ENCODE data around the gene ACTL7A. TPM values are rescaled to one million over a fixed set of nuclear protein-coding genes. Genes with fewer than 3 reads are reported as not detected.

Gene ACTL7A
- total and polyA plus RNA-seq, 2 of the 13 experiments (the other 11 are each of a cell fraction or from before 2014, with no cell fraction given), result not detected

DNA sequence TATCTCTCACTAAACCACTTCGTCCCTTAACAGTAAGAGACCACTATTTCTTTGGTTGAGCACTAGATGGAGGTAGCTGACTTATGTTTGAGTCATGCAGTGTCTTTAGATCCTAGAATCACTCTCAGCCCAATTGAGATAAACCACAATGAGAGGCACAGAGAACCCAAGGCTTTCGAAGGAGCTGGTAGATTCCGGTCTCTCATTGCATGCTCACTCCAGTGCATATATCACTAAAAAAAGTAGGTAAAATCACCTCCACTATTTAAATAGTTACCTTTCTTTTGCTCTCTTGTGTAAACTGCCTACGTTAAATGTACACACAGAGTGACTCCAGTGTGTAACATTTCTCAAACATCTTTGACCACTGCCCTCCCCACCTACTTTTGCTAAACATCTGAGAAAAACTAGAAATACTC lies 27.6 kb downstream of the ACTL7A start (continued):
- TF ChIP-seq, protein P1, sequence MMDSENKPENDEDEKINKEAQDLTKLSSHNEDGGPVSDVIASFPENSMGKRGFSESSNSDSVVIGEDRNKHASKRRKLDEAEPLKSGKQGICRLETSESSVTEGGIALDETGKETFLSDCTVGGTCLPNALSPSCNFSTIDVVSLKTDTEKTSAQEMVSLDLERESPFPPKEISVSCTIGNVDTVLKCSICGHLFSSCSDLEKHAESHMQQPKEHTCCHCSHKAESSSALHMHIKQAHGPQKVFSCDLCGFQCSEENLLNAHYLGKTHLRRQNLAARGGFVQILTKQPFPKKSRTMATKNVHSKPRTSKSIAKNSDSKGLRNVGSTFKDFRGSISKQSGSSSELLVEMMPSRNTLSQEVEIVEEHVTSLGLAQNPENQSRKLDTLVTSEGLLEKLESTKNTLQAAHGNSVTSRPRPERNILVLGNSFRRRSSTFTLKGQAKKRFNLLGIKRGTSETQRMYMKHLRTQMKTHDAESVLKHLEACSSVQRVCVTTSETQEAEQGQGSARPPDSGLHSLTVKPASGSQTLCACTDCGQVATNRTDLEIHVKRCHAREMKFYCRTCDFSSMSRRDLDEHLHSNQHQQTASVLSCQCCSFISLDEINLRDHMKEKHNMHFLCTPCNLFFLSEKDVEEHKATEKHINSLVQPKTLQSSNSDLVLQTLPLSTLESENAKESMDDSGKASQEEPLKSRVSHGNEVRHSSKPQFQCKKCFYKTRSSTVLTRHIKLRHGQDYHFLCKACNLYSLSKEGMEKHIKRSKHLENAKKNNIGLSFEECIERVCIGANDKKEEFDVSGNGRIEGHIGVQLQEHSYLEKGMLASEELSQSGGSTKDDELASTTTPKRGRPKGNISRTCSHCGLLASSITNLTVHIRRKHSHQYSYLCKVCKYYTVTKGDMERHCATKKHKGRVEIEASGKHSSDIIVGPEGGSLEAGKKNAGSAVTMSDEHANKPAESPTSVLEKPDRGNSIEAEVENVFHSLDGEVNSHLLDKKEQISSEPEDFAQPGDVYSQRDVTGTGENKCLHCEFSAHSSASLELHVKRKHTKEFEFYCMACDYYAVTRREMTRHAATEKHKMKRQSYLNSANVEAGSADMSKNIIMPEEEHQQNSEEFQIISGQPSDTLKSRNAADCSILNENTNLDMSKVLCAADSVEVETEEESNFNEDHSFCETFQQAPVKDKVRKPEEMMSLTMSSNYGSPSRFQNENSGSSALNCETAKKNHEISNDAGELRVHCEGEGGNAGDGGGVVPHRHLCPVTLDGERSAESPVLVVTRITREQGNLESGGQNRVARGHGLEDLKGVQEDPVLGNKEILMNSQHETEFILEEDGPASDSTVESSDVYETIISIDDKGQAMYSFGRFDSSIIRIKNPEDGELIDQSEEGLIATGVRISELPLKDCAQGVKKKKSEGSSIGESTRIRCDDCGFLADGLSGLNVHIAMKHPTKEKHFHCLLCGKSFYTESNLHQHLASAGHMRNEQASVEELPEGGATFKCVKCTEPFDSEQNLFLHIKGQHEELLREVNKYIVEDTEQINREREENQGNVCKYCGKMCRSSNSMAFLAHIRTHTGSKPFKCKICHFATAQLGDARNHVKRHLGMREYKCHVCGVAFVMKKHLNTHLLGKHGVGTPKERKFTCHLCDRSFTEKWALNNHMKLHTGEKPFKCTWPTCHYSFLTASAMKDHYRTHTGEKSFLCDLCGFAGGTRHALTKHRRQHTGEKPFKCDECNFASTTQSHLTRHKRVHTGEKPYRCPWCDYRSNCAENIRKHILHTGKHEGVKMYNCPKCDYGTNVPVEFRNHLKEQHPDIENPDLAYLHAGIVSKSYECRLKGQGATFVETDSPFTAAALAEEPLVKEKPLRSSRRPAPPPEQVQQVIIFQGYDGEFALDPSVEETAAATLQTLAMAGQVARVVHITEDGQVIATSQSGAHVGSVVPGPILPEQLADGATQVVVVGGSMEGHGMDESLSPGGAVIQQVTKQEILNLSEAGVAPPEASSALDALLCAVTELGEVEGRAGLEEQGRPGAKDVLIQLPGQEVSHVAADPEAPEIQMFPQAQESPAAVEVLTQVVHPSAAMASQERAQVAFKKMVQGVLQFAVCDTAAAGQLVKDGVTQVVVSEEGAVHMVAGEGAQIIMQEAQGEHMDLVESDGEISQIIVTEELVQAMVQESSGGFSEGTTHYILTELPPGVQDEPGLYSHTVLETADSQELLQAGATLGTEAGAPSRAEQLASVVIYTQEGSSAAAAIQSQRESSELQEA (CRISPR knock-in tag; IDR thresholded peaks at IDR 0.05; ENCODE audit: not compliant biosample characterization), result no peak
- TF ChIP-seq, protein P2, sequence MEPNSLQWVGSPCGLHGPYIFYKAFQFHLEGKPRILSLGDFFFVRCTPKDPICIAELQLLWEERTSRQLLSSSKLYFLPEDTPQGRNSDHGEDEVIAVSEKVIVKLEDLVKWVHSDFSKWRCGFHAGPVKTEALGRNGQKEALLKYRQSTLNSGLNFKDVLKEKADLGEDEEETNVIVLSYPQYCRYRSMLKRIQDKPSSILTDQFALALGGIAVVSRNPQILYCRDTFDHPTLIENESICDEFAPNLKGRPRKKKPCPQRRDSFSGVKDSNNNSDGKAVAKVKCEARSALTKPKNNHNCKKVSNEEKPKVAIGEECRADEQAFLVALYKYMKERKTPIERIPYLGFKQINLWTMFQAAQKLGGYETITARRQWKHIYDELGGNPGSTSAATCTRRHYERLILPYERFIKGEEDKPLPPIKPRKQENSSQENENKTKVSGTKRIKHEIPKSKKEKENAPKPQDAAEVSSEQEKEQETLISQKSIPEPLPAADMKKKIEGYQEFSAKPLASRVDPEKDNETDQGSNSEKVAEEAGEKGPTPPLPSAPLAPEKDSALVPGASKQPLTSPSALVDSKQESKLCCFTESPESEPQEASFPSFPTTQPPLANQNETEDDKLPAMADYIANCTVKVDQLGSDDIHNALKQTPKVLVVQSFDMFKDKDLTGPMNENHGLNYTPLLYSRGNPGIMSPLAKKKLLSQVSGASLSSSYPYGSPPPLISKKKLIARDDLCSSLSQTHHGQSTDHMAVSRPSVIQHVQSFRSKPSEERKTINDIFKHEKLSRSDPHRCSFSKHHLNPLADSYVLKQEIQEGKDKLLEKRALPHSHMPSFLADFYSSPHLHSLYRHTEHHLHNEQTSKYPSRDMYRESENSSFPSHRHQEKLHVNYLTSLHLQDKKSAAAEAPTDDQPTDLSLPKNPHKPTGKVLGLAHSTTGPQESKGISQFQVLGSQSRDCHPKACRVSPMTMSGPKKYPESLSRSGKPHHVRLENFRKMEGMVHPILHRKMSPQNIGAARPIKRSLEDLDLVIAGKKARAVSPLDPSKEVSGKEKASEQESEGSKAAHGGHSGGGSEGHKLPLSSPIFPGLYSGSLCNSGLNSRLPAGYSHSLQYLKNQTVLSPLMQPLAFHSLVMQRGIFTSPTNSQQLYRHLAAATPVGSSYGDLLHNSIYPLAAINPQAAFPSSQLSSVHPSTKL (CRISPR knock-in tag; IDR thresholded peaks at IDR 0.05), result peak; percentile 91
- TF ChIP-seq SIX4 (CRISPR knock-in tag; IDR thresholded peaks at IDR 0.05) (peak; percentile 47; the same call in 1 of the 2 replicates), TBL1XR1 (IDR thresholded peaks at IDR 0.05; ENCODE audit: borderline replicate concordance, low read length, partially characterized antibody) (no peak), ZNF547 (CRISPR knock-in tag; IDR thresholded peaks at IDR 0.05) (no peak), DNMT1 (CRISPR knock-in tag; IDR thresholded peaks at IDR 0.05) (no peak), AKAP8 (CRISPR knock-in tag; IDR thresholded peaks at IDR 0.05) (no peak), PPARG (CRISPR knock-in tag; conservative IDR thresholded peaks at IDR 0.05) (no peak), ONECUT2 (CRISPR knock-in tag; IDR thresholded peaks at IDR 0.05) (no peak), ZBTB1 (CRISPR knock-in tag; IDR thresholded peaks at IDR 0.05; ENCODE audit: borderline replicate concordance) (no peak)
- TF ChIP-seq, protein P3, sequence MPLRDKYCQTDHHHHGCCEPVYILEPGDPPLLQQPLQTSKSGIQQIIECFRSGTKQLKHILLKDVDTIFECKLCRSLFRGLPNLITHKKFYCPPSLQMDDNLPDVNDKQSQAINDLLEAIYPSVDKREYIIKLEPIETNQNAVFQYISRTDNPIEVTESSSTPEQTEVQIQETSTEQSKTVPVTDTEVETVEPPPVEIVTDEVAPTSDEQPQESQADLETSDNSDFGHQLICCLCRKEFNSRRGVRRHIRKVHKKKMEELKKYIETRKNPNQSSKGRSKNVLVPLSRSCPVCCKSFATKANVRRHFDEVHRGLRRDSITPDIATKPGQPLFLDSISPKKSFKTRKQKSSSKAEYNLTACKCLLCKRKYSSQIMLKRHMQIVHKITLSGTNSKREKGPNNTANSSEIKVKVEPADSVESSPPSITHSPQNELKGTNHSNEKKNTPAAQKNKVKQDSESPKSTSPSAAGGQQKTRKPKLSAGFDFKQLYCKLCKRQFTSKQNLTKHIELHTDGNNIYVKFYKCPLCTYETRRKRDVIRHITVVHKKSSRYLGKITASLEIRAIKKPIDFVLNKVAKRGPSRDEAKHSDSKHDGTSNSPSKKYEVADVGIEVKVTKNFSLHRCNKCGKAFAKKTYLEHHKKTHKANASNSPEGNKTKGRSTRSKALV (CRISPR knock-in tag; IDR thresholded peaks at IDR 0.05), result no peak

All from HepG2 (cell line).